H1 (cell line): Measurements from ENCODE around the gene KIF1B. TPM values are rescaled to one million over a fixed set of nuclear protein-coding genes. Genes with fewer than 3 reads are reported as not detected.

Experiments
- CTCF ChIA-PET: fragments of 300-600 bp; sonication (Branson Sonifier 250); formaldehyde crosslinking; loops from one replicate; lab custom pipeline; 2021; ENCODE audit not compliant: partially characterized antibody; lab: Charles Lee
- POLR2A ChIA-PET: fragments of 300-600 bp; sonication (Branson Sonifier 250); formaldehyde crosslinking; loops from one replicate; lab custom pipeline; 2021; ENCODE audit warnings: inconsistent platforms; ENCODE audit not compliant: partially characterized antibody; lab: Charles Lee
- DNase-seq, 2 experiments: peaks; one replicate each; pipeline versions ENCODE4 v3.0.0 to v3.0.0-alpha.2; 2010 to 2022; ENCODE audit warnings: low spot score in 2 of 2, low read depth in 1 of 2, mixed read lengths in 1 of 2
- FAIRE-seq: peaks from 2 replicates; lab custom pipeline; 2011; peaks lifted over from hg19 to GRCh38; lab: Jason Lieb, UNC
- H2AFZ ChIP-seq: 2 replicates; pipeline ENCODE4 v1.8.1; 2012; ENCODE audit warnings: low read length, inconsistent platforms
- H2AK5ac ChIP-seq: 2 replicates; pipeline ENCODE4 v1.6.1; 2013; ENCODE audit warnings: low read depth, low read length
- H2BK120ac ChIP-seq: replicated peaks from 2 replicates; pipeline ENCODE3; 2013; ENCODE audit warnings: low read depth, low read length, inconsistent platforms
- H2BK12ac ChIP-seq: 2 replicates; pipeline ENCODE4 v1.6.1; 2013; ENCODE audit warnings: low read depth, low read length
- H2BK15ac ChIP-seq: 2 replicates; pipeline ENCODE4 v1.6.1; 2013; ENCODE audit warnings: low read length
- H2BK20ac ChIP-seq: 2 replicates; pipeline ENCODE4 v1.6.1; 2013; ENCODE audit warnings: low read length
- H2BK5ac ChIP-seq: 2 replicates; pipeline ENCODE4 v1.6.1; 2013; ENCODE audit warnings: low read depth, low read length
- H3K14ac ChIP-seq: 2 replicates; pipeline ENCODE4 v1.6.1; 2013; ENCODE audit warnings: inconsistent platforms; ENCODE audit not compliant: insufficient read length
- H3K18ac ChIP-seq: 2 replicates; pipeline ENCODE4 v1.6.1; 2013; ENCODE audit warnings: low read length; ENCODE audit errors: extremely low read depth
- H3K23ac ChIP-seq: 2 replicates; pipeline ENCODE4 v1.6.1; 2013; ENCODE audit warnings: inconsistent platforms; ENCODE audit not compliant: insufficient read length
- H3K23me2 ChIP-seq: 2 replicates; pipeline ENCODE4 v1.6.1; 2013; ENCODE audit warnings: low read depth, low read length
- H3K27ac ChIP-seq: 2 replicates; pipeline ENCODE4 v1.6.1; 2011; ENCODE audit warnings: low read depth, low read length, inconsistent platforms
- H3K27me3 ChIP-seq, 4 experiments: replicated peaks in 1 of 4; 1 replicate in 1 of 4; 2 replicates in 3 of 4; pipeline versions ENCODE4 v1.6.1 to v1.8.1; 2011 to 2013; ENCODE audit warnings: low read length in 3 of 4, mild to moderate bottlenecking in 3 of 4, inconsistent platforms in 2 of 4, mixed read lengths in 2 of 4, moderate library complexity in 1 of 4; ENCODE audit not compliant: control insufficient read depth in 3 of 4, insufficient read depth in 3 of 4; ENCODE audit errors: extremely low read depth in 1 of 4
- H3K36me3 ChIP-seq, 4 experiments: 2 replicates each; pipeline versions ENCODE4 v1.6.1 to v1.8.1; 2011 to 2013; ENCODE audit warnings: mild to moderate bottlenecking in 4 of 4, low read length in 3 of 4, moderate library complexity in 2 of 4, control low read depth in 1 of 4, inconsistent platforms in 1 of 4; ENCODE audit not compliant: insufficient read depth in 4 of 4, control insufficient read depth in 2 of 4
- H3K4ac ChIP-seq: replicated peaks from 2 replicates; pipeline ENCODE3; 2013; ENCODE audit warnings: low read length, low read depth, mixed read lengths, inconsistent platforms; ENCODE audit not compliant: insufficient read length
- H3K4me1 ChIP-seq, 4 experiments: replicated peaks in 1 of 4; 1 replicate in 1 of 4; 2 replicates in 3 of 4; pipeline versions ENCODE4 v1.6.1 to v1.8.1; 2011 to 2013; ENCODE audit warnings: low read length in 3 of 4, inconsistent platforms in 2 of 4, mixed read lengths in 1 of 4; ENCODE audit not compliant: insufficient read depth in 4 of 4, control insufficient read depth in 3 of 4
- H3K4me2 ChIP-seq, 2 experiments: 2 replicates each; pipeline versions ENCODE4 v1.6.1 to v1.8.1; 2011 to 2013; ENCODE audit warnings: low read depth in 2 of 2, low read length in 2 of 2, control low read depth in 1 of 2, inconsistent platforms in 1 of 2, mild to moderate bottlenecking in 1 of 2; ENCODE audit not compliant: insufficient read depth in 1 of 2
- H3K4me3 ChIP-seq, 4 experiments: fragments of 200-600, 300-600 bp in 1 of 4; sonication (generic), shearing (Covaris generic), sonication (Bioruptor Twin) in 1 of 4; 2 replicates each; pipeline versions ENCODE4 v1.5.1 to v1.8.1; 2011 to 2016; ENCODE audit warnings: low read length in 4 of 4, low read depth in 3 of 4, control low read depth in 2 of 4, inconsistent platforms in 2 of 4, mild to moderate bottlenecking in 2 of 4, mixed read lengths in 1 of 4, moderate library complexity in 1 of 4; ENCODE audit not compliant: insufficient read depth in 2 of 4; ENCODE audit errors: extremely low read depth in 1 of 4
- H3K56ac ChIP-seq: replicated peaks from 2 replicates; pipeline ENCODE3; 2013; ENCODE audit warnings: low read depth, mild to moderate bottlenecking, mixed read lengths, low read length, inconsistent platforms; ENCODE audit not compliant: insufficient read length
- H3K79me1 ChIP-seq: 2 replicates; pipeline ENCODE4 v1.6.1; 2013; ENCODE audit warnings: low read depth, low read length, control low read depth
- H3K79me2 ChIP-seq, 2 experiments: 2 replicates each; pipeline versions ENCODE4 v1.6.1 to v1.8.1; 2012 to 2013; ENCODE audit warnings: low read length in 2 of 2, mild to moderate bottlenecking in 2 of 2, inconsistent platforms in 1 of 2; ENCODE audit not compliant: insufficient read depth in 2 of 2, control insufficient read depth in 1 of 2
- H3K9ac ChIP-seq, 4 experiments: replicated peaks in 1 of 4; 1 replicate in 1 of 4; 2 replicates in 3 of 4; pipeline versions ENCODE4 v1.6.1 to v1.8.1; 2011 to 2013; ENCODE audit warnings: low read depth in 3 of 4, low read length in 3 of 4, control low read depth in 2 of 4, mild to moderate bottlenecking in 2 of 4, moderate library complexity in 2 of 4, inconsistent platforms in 1 of 4; ENCODE audit errors: extremely low read depth in 1 of 4
- H3K9me3 ChIP-seq, 2 experiments: 2 replicates each; pipeline versions ENCODE4 v1.6.1 to v1.8.1; 2012 to 2013; ENCODE audit warnings: mild to moderate bottlenecking in 2 of 2, moderate library complexity in 2 of 2, control low read depth in 1 of 2, inconsistent platforms in 1 of 2, low read depth in 1 of 2, low read length in 1 of 2, mixed read lengths in 1 of 2; ENCODE audit not compliant: insufficient read depth in 2 of 2
- H4K20me1 ChIP-seq, 2 experiments: replicated peaks in 1 of 2; 2 replicates each; pipeline versions ENCODE3 to v1.8.1; 2011 to 2013; ENCODE audit warnings: inconsistent platforms in 2 of 2, low read length in 2 of 2, mild to moderate bottlenecking in 1 of 2; ENCODE audit not compliant: insufficient read depth in 2 of 2, control insufficient read depth in 1 of 2
- H4K5ac ChIP-seq: 2 replicates; pipeline ENCODE4 v1.6.1; 2013; ENCODE audit warnings: low read length, low read depth, mixed read lengths, inconsistent platforms; ENCODE audit not compliant: insufficient read length
- H4K8ac ChIP-seq: 2 replicates; pipeline ENCODE4 v1.8.0; 2013; ENCODE audit warnings: mild to moderate bottlenecking, moderate library complexity, low read length, inconsistent platforms; ENCODE audit not compliant: insufficient read depth; ENCODE audit errors: extremely low read depth
- H4K91ac ChIP-seq: replicated peaks from 2 replicates; pipeline ENCODE3; 2013; ENCODE audit warnings: low read length, mixed read lengths, inconsistent platforms; ENCODE audit not compliant: insufficient read length
- CBX8 ChIP-seq: fragments of 300-800, 300-1000 bp; sonication (generic); IDR thresholded peaks from 2 replicates; pipeline ENCODE4 v1.7.1; 2016; ENCODE audit warnings: low read depth, low read length, borderline replicate concordance
- E2F6 ChIP-seq: IDR thresholded peaks from 2 replicates; pipeline ENCODE4 v1.6.1; 2012; ENCODE audit warnings: inconsistent platforms
- POLR2AphosphoS5 ChIP-seq: IDR thresholded peaks from 2 replicates; pipeline ENCODE4 v1.6.1; 2011; ENCODE audit warnings: low read depth, low read length
- WGBS, 2 experiments: shearing (Covaris generic) in 1 of 2; methylation state at CpG; one replicate each; pipeline versions ENCODE4 v1.1.6 to v1.1.7; 2013 to 2015; ENCODE audit warnings: low lambda C conversion rate in 2 of 2, mixed read lengths in 2 of 2, inconsistent platforms in 1 of 2, low coverage in 1 of 2, missing lambda C conversion rate in 1 of 2; ENCODE audit not compliant: insufficient replicate concordance in 2 of 2, insufficient coverage in 1 of 2, insufficient read length in 1 of 2; ENCODE audit errors: extremely low coverage in 1 of 2, missing lambda C conversion rate in 1 of 2; 5-methylcytosine and 5-hydroxymethylcytosine counted together
- polyA plus RNA-seq, 7 experiments: library from polyadenylated mRNA; depleted of rRNA in 3 of 7; stranded (reverse) in 5 of 7; unstranded in 2 of 7; fragments of >200 nt in 5 of 7; fragments of 200-250 nt in 2 of 7; gene quantifications; 1 replicate in 5 of 7; 2 replicates in 1 of 7; 4 replicates in 1 of 7; pipeline versions ENCODE4 v1.2.1 to v1.2.3, GENCODE V29; 2011 to 2013; ENCODE audit warnings: missing spikeins in 2 of 7, mixed read lengths in 2 of 7
- total RNA-seq: library from RNA; stranded (reverse); fragmentation: NEBNext Ultra II Directional; extraction: Animal tissue kit (Norgen Biotek cat#: 25700); gene quantifications from 2 replicates; pipeline ENCODE4 v1.2.1, GENCODE V29; 2021

Gene KIF1B
- total and polyA plus RNA-seq, 2 of the 8 experiments (the other 6 are each of a cell fraction or from before 2014, with no cell fraction given), result 39.1 to 74.2 TPM

- Histone ChIP-seq H3K9ac (no peak overlapping the region), H2BK15ac (no peak overlapping the region), H2AK5ac (no peak overlapping the region), H3K4me2 (no peak overlapping the region), H3K79me1 (no peaks in the 10 kb centered on the region), H4K8ac (no peak overlapping the region), H2BK120ac (no peak overlapping the region), H3K4ac (no peak overlapping the region), H2BK12ac (no peak overlapping the region), H3K14ac (no peak overlapping the region), H2AFZ (no peak overlapping the region), H4K5ac (no peak overlapping the region), H2BK20ac (no peak overlapping the region), H3K27ac (no peak overlapping the region), H3K79me2 (no peaks in the 10 kb centered on the region), H4K20me1 (no peaks in the 10 kb centered on the region), H3K9me3 (no peaks in the 10 kb centered on the region), H3K56ac (no peak overlapping the region), H4K91ac (no peak overlapping the region), H2BK5ac (no peak overlapping the region), H3K4me3 (no peak overlapping the region), H3K27me3 (no peaks in the 10 kb centered on the region), H3K18ac (no peak overlapping the region), H3K23ac (no peak overlapping the region), H3K23me2 (no peaks in the 10 kb centered on the region; the same call in 1 of the 2 replicates), H3K4me1 (no peaks in the 10 kb centered on the region), H3K36me3 (no peaks in the 10 kb centered on the region)
- FAIRE-seq (no peak), DNase-seq (no peak)
- POLR2A ChIA-PET, result no interaction called here
- CTCF ChIA-PET, result interaction anchor here (0.9 kb wide), 1 partner anchor 22 kb away, joined by 4 read pairs; no protein-coding TSS in a partner anchor
- WGBS, 2 experiments, result 85% methylated on average over 1 of the region's 2 CpGs; no CpG with 5 or more reads in 1 of the 2 experiments
- TF ChIP-seq CBX8 (no peak), POLR2AphosphoS5 (no peak), E2F6 (no peak)
These were observed 22.2 kb upstream of the KIF1B start for GRCh38 chr1:10188133-10188650.
